D721Med (cell line): ENCODE data around the gene KRTAP10-7.
"Not testable (repeated sequence)": the region's sequence is repeated elsewhere in the genome, so short reads cannot be mapped to it uniquely, and the experiment has no call there.

Experiments
- DNase-seq: peaks from one replicate; pipeline ENCODE4 v3.0.0; 2011; ENCODE audit warnings: low spot score; ENCODE audit not compliant: insufficient read length
- FAIRE-seq: peaks from 2 replicates; lab custom pipeline; 2011; peaks lifted over from hg19 to GRCh38; lab: Jason Lieb, UNC
- CTCF ChIP-seq: IDR thresholded peaks from 2 replicates; pipeline ENCODE4 v1.5.1; 2012; ENCODE audit warnings: mild to moderate bottlenecking, control low read depth; ENCODE audit not compliant: insufficient read depth; ENCODE audit errors: missing control alignments

KRTAP10-7 gene

GRCh38 chr21:44589586-44590305, 10.7 kb upstream of the KRTAP10-7 start:
- TF ChIP-seq CTCF = no peak
- DNase-seq (no peak), FAIRE-seq (no peak)

GRCh38 chr21:44590311-44590721, 10.1 kb upstream of the KRTAP10-7 start:
- DNase-seq (no peak), FAIRE-seq (no peak)
- TF ChIP-seq CTCF = no peak

GRCh38 chr21:44590897-44591800, 9.2 kb upstream of the KRTAP10-7 start:
- not testable (repeated sequence) for FAIRE-seq, DNase-seq

- not testable (repeated sequence) for DNase-seq, FAIRE-seq
These were observed 8.6 kb upstream of the KRTAP10-7 start for GRCh38 chr21:44591801-44592130.

GRCh38 chr21:44592446-44593311, 7.7 kb upstream of the KRTAP10-7 start, which contains the start of gene KRTAP10-6:
TSS of gene KRTAP10-6 (minus strand) at chr21:44592505. CDS start at chr21:44592484, 21 bp downstream.
- no peak for TF ChIP-seq CTCF
- DNase-seq (no peak), FAIRE-seq (no peak)

- DNase-seq (no peak), FAIRE-seq (no peak)
- no peak for TF ChIP-seq CTCF
These were observed 6.6 kb upstream of the KRTAP10-7 start for GRCh38 chr21:44593598-44594405.

GRCh38 chr21:44594406-44594916, 5.9 kb upstream of the KRTAP10-7 start:
- DNase-seq (no peak), FAIRE-seq (no peak)
- no peak for TF ChIP-seq CTCF
